Fibroblast of skin of scalp (primary cell): ENCODE measurements around the gene STRA6.
"Not testable (repeated sequence)": the region's sequence is repeated elsewhere in the genome, so short reads cannot be mapped to it uniquely, and the experiment has no call there.

Experiments used
- DNase-seq: peaks from one replicate; pipeline ENCODE4 v3.0.0-alpha.2; 2013

The STRA6 gene

GRCh38 chr15:74160390-74160789, 42.2 kb downstream of the STRA6 start:
- not testable (repeated sequence) for DNase-seq

- no peak for DNase-seq
These were observed 42.8 kb downstream of the STRA6 start for GRCh38 chr15:74159773-74160172.

- no peak for DNase-seq
These were observed 43.5 kb downstream of the STRA6 start for GRCh38 chr15:74158855-74159650.

- DNase-seq: no peak
These were observed 44.4 kb downstream of the STRA6 start for GRCh38 chr15:74157868-74158827.

- peak; percentile 29 for DNase-seq
These were observed 45.7 kb downstream of the STRA6 start for GRCh38 chr15:74156678-74157411.

GRCh38 chr15:74155766-74156417, 46.7 kb downstream of the STRA6 start:
- DNase-seq: no peak

- no peak for DNase-seq
These were observed 55.5 kb downstream of the STRA6 start for GRCh38 chr15:74147051-74147450.

GRCh38 chr15:74146277-74146800, 56.2 kb downstream of the STRA6 start:
- no peak for DNase-seq

GRCh38 chr15:74144153-74144775, 58.3 kb downstream of the STRA6 start:
- DNase-seq: no peak

GRCh38 chr15:74141591-74141990, 61.0 kb downstream of the STRA6 start:
- DNase-seq: no peak

- no peak for DNase-seq
These were observed 63.9 kb downstream of the STRA6 start for GRCh38 chr15:74138642-74139041.

GRCh38 chr15:74137537-74137894, 65.1 kb downstream of the STRA6 start:
- no peak for DNase-seq

GRCh38 chr15:74136814-74137536, 65.6 kb downstream of the STRA6 start:
- DNase-seq: no peak

GRCh38 chr15:74136540-74136813, 66.1 kb downstream of the STRA6 start:
- no peak for DNase-seq

GRCh38 chr15:74135041-74135565, 67.5 kb downstream of the STRA6 start:
- no peak for DNase-seq

GRCh38 chr15:74134387-74135027, 68.1 kb downstream of the STRA6 start:
- DNase-seq: peak; percentile 59

GRCh38 chr15:74133694-74134386, 68.7 kb downstream of the STRA6 start:
- no peak for DNase-seq

- DNase-seq: peak; percentile 52
These were observed 69.6 kb downstream of the STRA6 start for GRCh38 chr15:74132681-74133651.
